Activated naive CD8-positive, alpha-beta T cell treated with anti-CD3 and anti-CD28 coated beads for 36 hours (primary cell): Measurements from ENCODE around the gene MACROD2. TPM values are rescaled to one million over a fixed set of nuclear protein-coding genes. Genes with fewer than 3 reads are reported as not detected.

Experiments used
- DNase-seq: peaks from one replicate; pipeline ENCODE4 v3.0.0; 2021
- H3K27ac Mint-ChIP-seq: one replicate; pipeline ENCODE4 v1.8.0; 2022; ENCODE audit warnings: mild to moderate bottlenecking, moderate library complexity, mixed read lengths
- H3K27me3 Mint-ChIP-seq: one replicate; pipeline ENCODE4 v1.8.0; 2022; ENCODE audit warnings: mild to moderate bottlenecking, mixed read lengths
- H3K36me3 Mint-ChIP-seq: one replicate; pipeline ENCODE4 v1.8.0; 2021; ENCODE audit warnings: mild to moderate bottlenecking, mixed read lengths
- H3K4me1 Mint-ChIP-seq: one replicate; pipeline ENCODE4 v1.8.0; 2021; ENCODE audit warnings: mixed read lengths
- H3K4me3 Mint-ChIP-seq: one replicate; pipeline ENCODE4 v1.8.0; 2022; ENCODE audit warnings: mild to moderate bottlenecking, moderate library complexity, mixed read lengths
- H3K9me3 Mint-ChIP-seq: one replicate; pipeline ENCODE4 v1.8.0; 2022; ENCODE audit warnings: mixed read lengths
- total RNA-seq, 2 experiments: library from RNA; stranded (reverse); gene quantifications; one replicate each; pipeline ENCODE4 v1.2.3, GENCODE V29; 2021

MACROD2 gene
- total RNA-seq, 2 experiments from 2014 or later = 0.12 to 0.14 TPM

GRCh38 chr20:16078172-16078898, 2083.0 kb downstream of the MACROD2 start:
- Mint-ChIP-seq H3K36me3 (no peaks in the 10 kb centered on the region), H3K9me3 (peaks cover 3% of the 10 kb centered on the region), H3K27ac (no peak overlapping the region), H3K4me3 (no peak overlapping the region), H3K4me1 (no peaks in the 10 kb centered on the region), H3K27me3 (peaks cover 3% of the 10 kb centered on the region)
- DNase-seq = no peak

- Mint-ChIP-seq H3K4me3 (no peak overlapping the region), H3K36me3 (no peaks in the 10 kb centered on the region), H3K9me3 (peaks cover 7% of the 10 kb centered on the region), H3K27ac (no peak overlapping the region), H3K27me3 (peaks cover 3% of the 10 kb centered on the region), H3K4me1 (no peaks in the 10 kb centered on the region)
- DNase-seq = no peak
Observed at GRCh38 chr20:16081421-16081820, 2086.1 kb downstream of the MACROD2 start.

- Mint-ChIP-seq H3K4me1 (no peaks in the 10 kb centered on the region), H3K9me3 (peaks cover 8% of the 10 kb centered on the region)
Observed at GRCh38 chr20:16082051-16082550, 2086.8 kb downstream of the MACROD2 start.

GRCh38 chr20:16083639-16084280, 2088.4 kb downstream of the MACROD2 start:
- Mint-ChIP-seq H3K36me3 (no peaks in the 10 kb centered on the region), H3K4me1 (no peaks in the 10 kb centered on the region), H3K9me3 (peaks cover 8% of the 10 kb centered on the region), H3K27me3 (peaks cover 3% of the 10 kb centered on the region), H3K4me3 (no peak overlapping the region), H3K27ac (no peak overlapping the region)
- DNase-seq = no peak

More at GRCh38 chr20:16082051-16082550, 2086.8 kb downstream of the MACROD2 start:
- Mint-ChIP-seq H3K27me3 (peaks cover 3% of the 10 kb centered on the region), H3K36me3 (no peaks in the 10 kb centered on the region), H3K4me3 (no peak overlapping the region), H3K27ac (no peak overlapping the region)
- DNase-seq = no peak

GRCh38 chr20:16095226-16095625, 2099.9 kb downstream of the MACROD2 start:
- no peak for DNase-seq
- H3K4me3 Mint-ChIP-seq = no peak overlapping the region
- H3K36me3 Mint-ChIP-seq = no peaks in the 10 kb centered on the region
- H3K9me3 Mint-ChIP-seq = no peaks in the 10 kb centered on the region
- no peaks in the 10 kb centered on the region for H3K4me1 Mint-ChIP-seq
- no peaks in the 10 kb centered on the region for H3K27me3 Mint-ChIP-seq
- no peak overlapping the region for H3K27ac Mint-ChIP-seq

GRCh38 chr20:16096756-16097326, 2101.5 kb downstream of the MACROD2 start:
- Mint-ChIP-seq H3K4me3 (no peak overlapping the region), H3K4me1 (no peaks in the 10 kb centered on the region), H3K36me3 (no peaks in the 10 kb centered on the region), H3K27me3 (no peaks in the 10 kb centered on the region), H3K27ac (no peak overlapping the region), H3K9me3 (no peaks in the 10 kb centered on the region)
- no peak for DNase-seq

- no peak overlapping the region for H3K27ac Mint-ChIP-seq
- H3K4me1 Mint-ChIP-seq = no peaks in the 10 kb centered on the region
- DNase-seq = no peak
- no peaks in the 10 kb centered on the region for H3K36me3 Mint-ChIP-seq
- H3K4me3 Mint-ChIP-seq = no peak overlapping the region
- no peaks in the 10 kb centered on the region for H3K27me3 Mint-ChIP-seq
- no peaks in the 10 kb centered on the region for H3K9me3 Mint-ChIP-seq
Observed at GRCh38 chr20:16097788-16098187, 2102.5 kb downstream of the MACROD2 start.

- no peaks in the 10 kb centered on the region for H3K9me3 Mint-ChIP-seq
- H3K4me1 Mint-ChIP-seq = no peaks in the 10 kb centered on the region
- H3K36me3 Mint-ChIP-seq = no peaks in the 10 kb centered on the region
Observed at GRCh38 chr20:16098890-16099639, 2103.7 kb downstream of the MACROD2 start.

GRCh38 chr20:16100111-16100510, 2104.8 kb downstream of the MACROD2 start:
- H3K27ac Mint-ChIP-seq = no peak overlapping the region
- no peaks in the 10 kb centered on the region for H3K4me1 Mint-ChIP-seq
- H3K36me3 Mint-ChIP-seq = no peaks in the 10 kb centered on the region
- no peaks in the 10 kb centered on the region for H3K9me3 Mint-ChIP-seq
- H3K4me3 Mint-ChIP-seq = no peak overlapping the region
- no peaks in the 10 kb centered on the region for H3K27me3 Mint-ChIP-seq
- DNase-seq = no peak

More at GRCh38 chr20:16098890-16099639, 2103.7 kb downstream of the MACROD2 start:
- no peak for DNase-seq
- Mint-ChIP-seq H3K4me3 (no peak overlapping the region), H3K27ac (no peak overlapping the region), H3K27me3 (no peaks in the 10 kb centered on the region)

- no peaks in the 10 kb centered on the region for H3K9me3 Mint-ChIP-seq
- H3K4me3 Mint-ChIP-seq = no peak overlapping the region
- no peaks in the 10 kb centered on the region for H3K27me3 Mint-ChIP-seq
- H3K27ac Mint-ChIP-seq = no peak overlapping the region
- no peaks in the 10 kb centered on the region for H3K4me1 Mint-ChIP-seq
- no peak for DNase-seq
- no peaks in the 10 kb centered on the region for H3K36me3 Mint-ChIP-seq
Observed at GRCh38 chr20:16100767-16101166, 2105.5 kb downstream of the MACROD2 start.

Other genes with a start within 250 kb of the MACROD2 start
- 10 to 100 TPM; 26.8 to 29.2 TPM for gene ESF1, start 210.6 kb upstream of the MACROD2 start, total RNA-seq
- 10 to 100 TPM; 31.5 to 31.9 TPM for gene NDUFAF5, start 210.5 kb upstream of the MACROD2 start, total RNA-seq
- not detected for gene SEL1L2, start 4.9 kb upstream of the MACROD2 start, total RNA-seq